HG03025 (cell line): ENCODE results near the gene UBE2E1.
"Not testable (repeated sequence)": the region's sequence is repeated elsewhere in the genome, so short reads cannot be mapped to it uniquely, and the experiment has no call there.

ENCODE experiments used
- ATAC-seq: cut with Tn5 transposase; IDR thresholded peaks from one replicate; pipeline ENCODE4 v1.9.1; 2021; ENCODE audit warnings: mild to moderate bottlenecking, moderate library complexity; ENCODE audit not compliant: unreplicated experiment, low FRiP score

The UBE2E1 gene

DNA sequence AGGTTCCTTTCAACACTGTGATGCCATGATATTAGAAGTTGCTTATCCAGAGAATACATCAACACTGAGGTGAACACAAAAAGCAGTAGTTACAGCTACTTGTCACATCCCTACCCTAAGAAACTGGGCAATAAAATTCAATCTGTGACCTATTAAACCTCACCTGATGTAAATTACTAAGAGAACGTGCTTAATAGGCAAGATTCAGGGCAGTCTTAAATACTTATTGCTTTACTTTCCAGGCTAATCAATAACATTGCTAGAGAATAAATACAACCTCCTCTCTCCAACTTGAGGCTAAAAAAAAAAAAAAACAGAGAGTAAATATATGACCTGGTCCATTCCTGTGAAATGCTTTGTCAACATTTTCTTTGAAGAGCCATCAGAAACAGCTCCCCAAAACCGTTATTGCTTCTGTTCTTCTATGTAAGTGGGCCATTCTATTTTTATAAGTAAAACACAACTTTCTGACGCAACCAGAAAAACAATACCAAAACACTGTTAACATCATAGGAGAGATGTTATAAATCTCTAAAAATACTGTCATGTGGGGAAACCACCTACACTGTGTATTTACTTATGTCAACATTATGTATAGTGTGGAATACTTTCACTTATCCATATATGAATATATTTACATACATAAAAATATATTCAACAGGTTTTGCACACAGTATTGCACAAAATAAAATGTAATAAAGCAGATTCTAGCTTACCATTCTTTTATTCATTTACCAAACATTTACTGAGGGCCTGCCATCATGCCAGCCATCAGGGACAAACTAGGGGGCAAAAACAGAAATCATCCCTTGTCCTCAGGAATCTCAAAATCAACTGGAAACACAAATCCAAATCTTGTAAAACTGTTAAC is 108.4 kb downstream of the UBE2E1 start:
- no peak for ATAC-seq

DNA sequence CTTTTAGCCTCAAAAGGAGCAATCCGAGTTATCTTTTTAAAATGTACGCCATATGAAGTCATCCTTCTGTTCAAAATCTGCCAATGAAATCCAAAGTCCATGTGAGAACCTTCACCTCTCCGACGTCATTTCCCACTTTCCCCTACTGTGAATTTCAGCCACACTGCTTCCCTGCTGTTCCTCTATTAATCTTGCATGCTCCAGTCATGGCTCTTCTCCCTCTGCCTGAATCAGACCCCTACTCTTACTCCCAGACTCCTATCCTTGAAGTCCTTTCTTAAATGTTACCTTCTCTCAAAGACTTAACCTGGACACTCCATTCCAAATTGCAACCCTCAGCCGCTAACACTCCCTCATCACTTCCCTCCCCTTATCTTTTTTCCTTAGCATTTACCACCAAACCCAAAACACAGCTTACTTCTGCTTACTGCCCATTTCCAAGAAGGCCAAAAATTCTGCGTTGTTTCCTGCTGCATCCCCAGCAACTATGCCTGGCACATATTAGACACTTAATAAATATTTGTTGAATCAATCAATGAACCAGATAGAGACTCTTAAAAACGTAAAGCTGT is 109.9 kb downstream of the UBE2E1 start:
- no peak for ATAC-seq

DNA sequence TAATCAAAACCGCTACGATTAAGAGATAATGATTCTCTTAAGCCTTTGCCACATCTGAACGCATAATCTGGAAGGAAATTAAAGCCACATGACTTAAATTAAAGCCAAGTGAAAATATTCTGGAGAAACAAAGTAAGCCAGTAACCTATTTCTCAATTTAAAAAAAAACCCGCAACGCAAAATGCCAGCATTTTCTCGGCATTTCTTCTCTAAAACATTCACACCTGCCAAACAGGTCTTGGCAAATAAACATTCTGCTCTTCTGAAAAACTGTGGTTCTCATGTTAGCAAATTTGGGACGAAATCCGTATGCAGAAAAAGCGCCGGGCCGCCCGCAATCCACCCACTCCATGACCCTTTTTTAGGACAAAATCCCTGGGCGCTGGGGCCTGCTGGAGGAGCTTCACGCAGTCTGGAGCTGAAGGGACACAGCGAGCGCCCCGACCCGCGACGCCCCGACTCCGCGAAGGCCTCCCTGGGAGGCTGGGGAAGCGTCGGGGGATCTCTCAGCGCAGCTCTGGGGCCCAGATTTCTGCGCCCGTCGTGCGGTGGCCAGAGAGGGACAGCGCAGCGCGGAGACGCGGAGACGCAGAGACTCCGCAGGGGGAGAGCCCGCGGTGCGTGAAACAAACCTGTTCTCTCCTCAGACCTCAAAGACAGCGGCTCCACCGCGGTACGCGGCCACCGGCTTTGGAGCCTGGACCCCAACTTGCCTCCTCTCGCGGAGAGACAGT is 110.6 kb downstream of the UBE2E1 start:
- ATAC-seq: peak; percentile 39

DNA sequence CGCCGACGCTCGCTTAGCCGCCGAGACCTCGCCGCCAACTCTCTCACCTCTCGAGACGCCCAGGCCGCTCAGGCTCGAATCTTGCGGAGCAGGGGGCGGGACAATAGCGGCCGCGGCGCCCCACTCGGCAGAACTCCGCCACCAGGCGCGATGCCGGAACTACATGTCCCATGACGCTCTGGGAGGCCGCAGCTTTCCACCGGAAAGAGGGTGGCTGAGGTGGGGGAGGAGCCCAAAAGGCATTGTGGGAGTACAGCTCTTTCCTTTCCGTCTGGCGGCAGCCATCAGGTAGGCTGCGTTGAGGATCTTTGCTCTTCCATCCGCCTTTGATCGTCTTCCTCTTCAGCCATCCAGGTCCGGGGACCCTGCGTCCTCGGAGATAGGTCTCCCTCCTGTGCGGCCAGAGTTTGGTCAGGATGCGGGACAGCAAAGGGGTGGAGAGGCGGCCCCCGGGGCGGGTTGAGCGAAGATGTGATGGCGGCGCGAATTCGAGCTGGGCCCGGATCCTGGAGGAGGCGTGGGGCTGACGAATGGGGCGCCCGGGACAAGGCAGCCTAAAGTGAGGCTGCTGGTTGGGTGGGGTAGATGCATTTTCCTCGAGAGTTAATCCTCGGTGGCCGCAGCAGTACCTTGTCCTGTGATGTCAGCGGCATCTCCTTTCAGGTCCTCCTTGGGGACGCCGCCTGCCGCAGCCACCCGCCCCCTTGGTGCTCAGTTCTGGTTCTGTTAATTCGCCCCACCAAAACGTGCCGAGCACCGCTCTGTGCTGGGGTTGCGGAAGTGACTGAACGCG is 111.3 kb downstream of the UBE2E1 start, which contains the start of the genes NKIRAS1 and RPL15:
TSS of gene NKIRAS1 (minus strand) at position 105 of the 793 bp plus-strand sequence. CDS start 6,086 bp downstream, outside the sequence.
TSS of gene RPL15 (plus strand) at position 247 of the 793 bp plus-strand sequence. CDS start 728 bp downstream, outside the sequence.
- ATAC-seq: peak; percentile 92

DNA sequence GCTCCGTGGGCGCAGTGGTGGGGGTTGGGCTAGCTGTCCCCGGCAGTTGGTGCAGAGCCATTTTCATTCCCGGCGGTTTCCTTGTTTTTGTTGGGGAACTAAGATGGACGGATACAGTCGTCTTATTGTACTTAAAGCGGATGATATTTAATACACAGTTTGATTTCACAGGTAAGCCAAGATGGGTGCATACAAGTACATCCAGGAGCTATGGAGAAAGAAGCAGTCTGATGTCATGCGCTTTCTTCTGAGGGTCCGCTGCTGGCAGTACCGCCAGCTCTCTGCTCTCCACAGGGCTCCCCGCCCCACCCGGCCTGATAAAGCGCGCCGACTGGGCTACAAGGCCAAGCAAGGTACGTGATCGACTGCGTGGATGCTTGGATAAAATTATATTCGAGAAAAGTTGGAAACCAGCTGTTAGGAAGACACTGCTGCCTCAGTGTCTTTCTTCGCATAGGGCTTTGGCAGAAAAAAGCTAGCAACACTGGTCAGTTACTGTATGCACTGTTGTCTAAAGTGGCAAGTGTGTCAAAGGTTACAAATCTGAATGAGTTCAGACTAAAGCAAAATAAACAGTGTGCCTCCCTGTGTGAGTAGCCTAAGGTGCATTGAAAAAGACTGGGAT is 112.0 kb downstream of the UBE2E1 start:
- not testable (repeated sequence) for ATAC-seq

DNA sequence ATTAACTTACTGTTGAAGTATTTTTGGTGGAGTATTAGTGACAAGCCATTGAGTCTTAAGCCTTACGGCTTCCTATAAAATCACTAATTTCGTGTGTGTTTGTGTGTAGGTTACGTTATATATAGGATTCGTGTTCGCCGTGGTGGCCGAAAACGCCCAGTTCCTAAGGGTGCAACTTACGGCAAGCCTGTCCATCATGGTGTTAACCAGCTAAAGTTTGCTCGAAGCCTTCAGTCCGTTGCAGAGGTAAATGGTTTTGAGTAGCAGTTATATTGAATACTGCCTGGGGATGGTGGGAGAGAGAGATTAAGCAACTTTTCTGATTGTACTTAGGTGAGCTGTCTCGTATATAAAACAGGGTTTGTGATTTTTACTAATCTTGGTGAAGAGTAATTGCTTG is 112.6 kb downstream of the UBE2E1 start:
- not testable (repeated sequence) for ATAC-seq

DNA sequence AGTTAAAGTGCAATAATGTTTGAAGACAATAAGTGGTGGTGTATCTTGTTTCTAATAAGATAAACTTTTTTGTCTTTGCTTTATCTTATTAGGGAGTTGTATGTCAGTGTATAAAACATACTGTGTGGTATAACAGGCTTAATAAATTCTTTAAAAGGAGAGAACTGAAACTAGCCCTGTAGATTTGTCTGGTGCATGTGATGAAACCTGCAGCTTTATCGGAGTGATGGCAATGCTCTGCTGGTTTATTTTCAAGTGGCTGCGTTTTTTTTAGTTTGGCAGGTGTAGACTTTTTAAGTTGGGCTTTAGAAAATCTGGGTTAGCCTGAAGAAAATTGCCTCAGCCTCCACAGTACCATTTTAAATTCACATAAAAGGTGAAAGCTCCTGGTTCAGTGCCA is 113.9 kb downstream of the UBE2E1 start:
- ATAC-seq: no peak

DNA sequence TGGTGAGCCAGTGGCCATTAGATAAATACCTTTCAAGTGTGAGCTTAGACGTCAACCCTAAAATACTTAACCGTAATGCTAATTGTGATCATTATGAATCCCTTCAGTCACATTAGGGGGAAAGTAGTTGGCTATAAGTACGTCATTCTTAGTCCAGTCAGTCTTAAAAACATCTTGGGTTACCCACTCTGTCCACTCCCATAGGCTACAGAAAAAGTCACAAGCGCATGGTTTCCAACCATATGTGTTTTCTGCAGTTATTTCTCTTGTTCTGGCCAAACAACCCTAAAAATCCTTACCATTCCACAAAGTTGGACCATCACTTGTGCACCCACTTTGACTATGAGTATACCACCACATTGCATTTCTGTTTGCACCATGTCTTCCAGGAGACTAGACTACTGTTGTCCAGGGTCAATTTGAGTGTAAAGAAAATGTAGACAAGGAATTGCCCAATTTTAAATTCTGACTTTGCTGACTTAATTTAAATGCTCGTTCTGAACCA is 114.4 kb downstream of the UBE2E1 start:
- no peak for ATAC-seq

DNA sequence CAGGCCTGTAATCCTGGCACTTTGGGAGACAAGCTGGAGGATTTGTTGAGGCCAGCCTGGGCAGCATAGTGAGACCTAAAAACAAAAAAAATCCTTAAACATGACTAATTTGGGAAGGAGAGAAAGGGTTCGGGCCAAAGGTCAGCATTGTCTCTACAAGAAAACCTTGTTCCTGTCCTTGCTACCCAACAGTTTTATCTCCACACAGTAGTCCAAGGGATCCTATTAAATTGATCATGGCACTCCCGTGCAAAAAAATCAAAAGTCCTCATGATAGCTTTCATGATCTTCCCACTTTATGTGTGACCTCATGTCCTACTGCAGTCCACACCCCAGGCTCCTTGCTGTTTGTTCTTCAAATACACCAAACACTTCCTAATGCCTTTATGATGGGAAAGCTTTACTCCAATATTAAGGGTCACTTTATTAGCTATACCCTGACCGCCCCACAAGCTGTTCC is 115.3 kb downstream of the UBE2E1 start:
- ATAC-seq: no peak

DNA sequence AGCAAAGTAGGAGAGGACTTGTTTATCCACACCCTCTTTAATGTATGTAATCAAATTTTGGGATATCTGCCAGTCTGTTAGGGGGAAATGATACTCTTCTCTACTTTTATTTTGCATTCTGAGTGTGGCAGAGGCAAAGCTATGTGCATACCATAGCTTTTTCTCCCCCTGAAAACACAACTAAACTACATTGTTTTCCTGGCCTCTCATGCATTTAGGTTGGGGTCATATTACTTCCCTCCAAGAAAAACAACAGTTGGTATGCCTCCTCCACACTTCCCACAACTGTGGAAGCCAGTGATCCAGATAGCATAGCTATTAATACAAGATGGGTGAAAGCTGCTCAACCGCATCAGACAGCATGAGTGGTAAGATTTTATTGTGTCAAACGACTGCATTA is 118.0 kb downstream of the UBE2E1 start:
- ATAC-seq: no peak

DNA sequence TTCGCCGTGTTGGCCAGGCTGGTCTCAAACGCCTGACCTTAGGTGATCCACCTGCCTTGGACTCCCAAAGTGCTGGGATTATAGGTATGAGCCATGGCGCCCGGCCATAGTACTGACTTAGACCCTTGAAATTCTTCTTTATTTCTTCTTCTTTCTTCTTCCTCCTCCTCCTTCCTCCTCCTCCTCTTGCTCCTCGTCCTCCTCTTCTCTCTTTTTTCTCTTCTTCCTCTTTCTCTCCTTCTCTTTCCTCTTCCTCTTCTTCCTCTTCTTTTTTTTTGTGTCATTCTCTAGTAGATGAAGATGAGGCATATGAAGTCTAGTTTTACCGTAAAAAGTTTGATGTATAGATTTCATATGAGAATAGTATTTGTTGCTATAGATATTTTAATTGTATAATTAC is 120.5 kb downstream of the UBE2E1 start:
- ATAC-seq: no peak

DNA sequence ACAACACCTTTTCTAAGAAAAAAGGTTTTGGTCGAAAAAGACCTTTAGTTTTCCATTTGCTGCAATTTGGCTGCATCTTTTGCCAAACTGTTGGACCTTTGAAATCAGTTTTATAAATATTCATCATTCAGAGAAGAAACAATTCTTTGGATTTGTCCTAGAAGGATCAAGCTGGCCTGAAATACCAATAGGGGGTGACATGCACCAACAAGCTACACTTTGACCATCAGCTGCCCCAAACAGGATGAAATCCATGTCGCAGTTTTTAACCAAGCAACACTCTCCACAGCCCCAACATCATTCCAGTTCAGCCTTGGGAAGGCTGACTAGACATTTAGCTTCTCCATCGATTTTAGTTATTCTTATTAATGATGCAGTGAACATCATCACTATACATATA is 121.0 kb downstream of the UBE2E1 start:
- no peak for ATAC-seq

DNA sequence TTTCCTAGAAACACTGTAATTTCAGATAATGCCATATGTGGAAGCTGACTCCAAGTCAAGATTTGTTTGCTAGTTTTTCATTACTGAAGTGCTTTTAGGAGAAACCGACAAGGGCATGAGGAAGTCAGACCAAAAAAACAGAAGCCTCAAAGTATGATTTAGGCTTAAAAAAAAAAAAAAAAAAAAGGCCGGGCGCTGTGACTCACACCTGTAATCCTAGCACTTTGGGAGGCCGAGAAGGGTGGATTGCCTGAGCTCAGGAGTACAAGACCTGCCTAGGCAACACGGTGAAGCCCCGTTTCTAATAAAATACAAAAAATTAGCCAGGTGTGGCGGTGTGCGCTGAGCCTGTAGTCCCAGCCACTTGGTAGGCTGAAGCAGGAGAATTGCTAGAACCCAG is 122.8 kb downstream of the UBE2E1 start:
- ATAC-seq: no peak

DNA sequence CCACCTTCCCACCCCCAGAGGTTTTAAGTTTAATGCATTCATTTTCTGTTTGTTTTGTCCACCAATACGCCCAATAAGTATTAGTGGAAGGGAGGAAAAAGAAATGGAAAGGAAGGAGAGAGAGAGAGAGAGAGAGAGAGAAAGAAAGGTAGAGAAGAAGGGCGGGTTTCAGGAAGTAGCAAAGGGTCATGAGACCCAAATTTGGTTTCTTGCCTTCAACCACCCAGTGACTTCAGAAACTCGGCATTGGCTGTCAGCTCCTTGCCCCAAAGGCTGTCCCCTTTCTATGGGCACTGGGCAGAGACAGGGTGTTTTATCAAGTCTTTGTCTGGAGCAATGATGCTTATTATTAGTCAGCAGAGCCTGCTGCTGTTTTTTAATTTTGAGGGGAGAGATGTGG is 125.8 kb downstream of the UBE2E1 start:
- ATAC-seq: no peak

DNA sequence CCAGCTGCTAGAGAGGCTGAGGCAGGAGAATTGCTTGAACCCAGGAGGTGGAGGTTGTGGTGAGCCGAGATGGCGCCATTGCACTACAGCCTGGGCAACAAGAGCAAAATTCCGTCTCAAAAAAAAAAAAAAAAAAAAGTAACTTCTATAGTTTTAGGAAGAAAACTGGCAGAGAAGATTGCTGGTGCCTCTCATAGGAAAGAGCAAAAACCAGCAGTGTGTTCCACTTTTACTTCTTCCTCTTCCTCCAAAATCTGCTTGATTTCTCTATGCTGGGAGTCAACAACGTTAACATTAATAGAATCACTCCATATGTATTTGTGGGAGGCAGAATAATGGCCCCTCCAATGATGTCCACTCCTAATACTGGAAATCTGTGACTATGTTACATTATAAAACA is 126.8 kb downstream of the UBE2E1 start:
- no peak for ATAC-seq

DNA sequence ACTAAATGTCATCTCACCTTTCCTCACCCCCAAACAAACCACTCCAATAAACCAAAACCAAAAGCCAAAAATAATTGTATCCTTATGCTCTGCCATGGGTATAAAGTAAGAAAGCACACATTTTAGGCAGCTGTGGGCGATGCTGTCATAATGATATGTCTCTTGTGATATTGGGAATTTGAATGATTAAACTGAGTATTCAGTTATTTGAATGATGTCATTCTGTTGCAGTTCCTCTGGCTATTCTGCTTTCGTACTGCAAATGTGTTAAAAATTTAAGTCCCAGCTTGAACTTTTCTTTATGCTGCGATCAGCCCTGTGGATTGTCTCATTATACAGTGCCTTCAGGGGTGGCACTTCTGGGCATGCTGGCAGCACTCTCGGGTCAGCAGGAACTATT is 128.5 kb downstream of the UBE2E1 start:
- ATAC-seq: no peak

DNA sequence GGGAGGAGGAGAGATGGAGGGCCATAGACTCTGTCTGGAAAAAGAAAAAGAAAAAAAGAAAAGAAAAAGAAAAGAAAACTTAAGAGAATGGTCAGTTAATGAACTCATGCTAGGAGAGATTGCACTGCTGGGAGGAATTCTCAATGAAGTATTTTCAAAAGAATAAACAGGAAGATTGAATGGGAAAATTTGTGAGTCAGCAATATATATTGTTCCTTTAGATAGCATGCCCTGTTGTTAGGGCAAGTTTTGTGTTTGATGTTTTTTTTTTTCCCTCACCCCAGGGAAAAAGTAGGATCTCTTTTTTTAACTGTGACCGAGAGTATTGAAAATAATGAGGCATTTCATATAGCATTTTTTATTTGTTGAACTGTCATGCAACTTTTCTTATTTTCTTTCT is 131.5 kb downstream of the UBE2E1 start:
- no peak for ATAC-seq

DNA sequence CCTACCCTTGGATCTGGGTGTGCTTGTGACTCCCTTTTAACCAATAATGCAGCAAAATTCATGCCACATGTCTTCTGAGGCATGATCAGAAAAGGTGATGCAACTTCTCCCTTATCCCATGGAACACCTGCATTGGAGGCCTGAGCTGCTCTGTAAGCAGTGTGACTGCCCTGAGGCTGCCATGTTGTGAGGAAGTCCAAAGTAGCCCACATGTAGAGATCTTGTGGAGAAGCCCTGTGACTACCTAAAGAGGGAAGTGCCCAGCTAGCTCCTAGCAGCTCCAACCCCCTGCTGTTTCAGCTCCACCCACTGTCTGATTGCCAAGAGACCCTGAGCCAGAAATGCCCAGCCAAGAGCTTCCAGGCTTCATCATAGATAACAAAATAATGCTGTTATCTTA is 132.9 kb downstream of the UBE2E1 start:
- no peak for ATAC-seq

DNA sequence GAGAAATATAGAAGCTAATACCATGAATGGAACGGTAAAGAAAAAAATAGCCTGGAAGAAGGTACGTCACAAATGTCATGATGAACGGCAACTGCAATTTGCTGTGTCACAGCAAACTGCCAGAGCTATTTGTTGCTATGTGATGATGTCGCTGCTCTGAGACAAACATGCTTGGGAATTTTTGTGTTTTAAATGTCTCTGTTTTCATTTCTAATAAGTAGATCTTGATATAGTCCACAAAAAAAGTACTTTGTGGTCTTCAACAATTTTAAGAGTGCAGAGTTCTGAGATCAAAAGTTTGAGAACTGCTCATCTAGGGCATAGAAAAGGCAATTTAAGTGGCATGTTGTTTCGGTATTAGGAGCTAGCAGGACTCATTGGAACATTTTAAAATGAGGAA is 135.0 kb downstream of the UBE2E1 start:
- no peak for ATAC-seq
